Measurements from ENCODE around the gene ZCCHC17.

- no peak for TF ChIP-seq CTCF (IDR thresholded peaks at IDR 0.05; ENCODE audit: poor library complexity)
- TF ChIP-seq EZH2phosphoT487 (IDR thresholded peaks at IDR 0.05; ENCODE audit: low read depth, severe bottlenecking, unreplicated experiment), result no peak
Measured at GRCh38 chr1:31410871-31411270, 114.0 kb downstream of the ZCCHC17 start.
